IMR-90 (cell line): ENCODE results near the gene CKAP5. TPM values are rescaled to one million over a fixed set of nuclear protein-coding genes. Genes with fewer than 3 reads are reported as not detected.

Experiments used
- ATAC-seq: fragments of 200-7000 bp; cut with Tn5 transposase; 2 replicates; pipeline ENCODE4 v1.9.1; 2020; ENCODE audit warnings: low read depth, mild to moderate bottlenecking, moderate library complexity
- BruUV-seq: library from RNA; stranded (reverse); fragments of 400-500 nt; replicated peaks from 2 replicates; lab custom pipeline; 2021; lab: Mats Ljungman, UMichigan
- CTCF ChIA-PET: fragments of 300-600 bp; formaldehyde crosslinking; extraction: SDS; loops from one replicate; lab custom pipeline; 2021; ENCODE audit warnings: antibody characterized with exemption; lab: Yijun Ruan, JAX
- POLR2A ChIA-PET: fragments of 300-600 bp; sonication (Branson Sonifier 250); formaldehyde crosslinking; loops from one replicate; lab custom pipeline; 2022; ENCODE audit warnings: antibody characterized with exemption; ENCODE audit not compliant: unreplicated experiment; lab: Charles Lee
- DNase-seq: peaks from one replicate; pipeline ENCODE4 v3.0.0; 2013
- H2AFZ ChIP-seq: replicated peaks from 2 replicates; pipeline ENCODE3; 2013; ENCODE audit warnings: low read length, mild to moderate bottlenecking; ENCODE audit not compliant: poor library complexity
- H2AK5ac ChIP-seq: 2 replicates; pipeline ENCODE4 v1.6.1; 2013; ENCODE audit warnings: low read depth, low read length, inconsistent platforms
- H2AK9ac ChIP-seq: replicated peaks from 2 replicates; pipeline ENCODE3; 2013; ENCODE audit warnings: mild to moderate bottlenecking, low read depth, low read length, moderate library complexity; ENCODE audit not compliant: poor library complexity
- H2BK120ac ChIP-seq: 2 replicates; pipeline ENCODE4 v1.6.1; 2013; ENCODE audit warnings: low read depth, low read length, inconsistent platforms
- H2BK15ac ChIP-seq: 3 replicates; pipeline ENCODE4 v1.6.1; 2013; ENCODE audit warnings: low read depth, low read length, inconsistent platforms
- H2BK20ac ChIP-seq: 2 replicates; pipeline ENCODE4 v1.6.1; 2013; ENCODE audit warnings: low read depth, mild to moderate bottlenecking, inconsistent platforms, low read length, moderate library complexity
- H2BK5ac ChIP-seq: 2 replicates; pipeline ENCODE4 v1.6.1; 2013; ENCODE audit warnings: mild to moderate bottlenecking, low read depth, low read length, inconsistent platforms; ENCODE audit not compliant: poor library complexity, severe bottlenecking
- H3K14ac ChIP-seq: replicated peaks from 2 replicates; pipeline ENCODE4 v1.6.1; 2013; ENCODE audit warnings: low read depth, low read length, inconsistent platforms
- H3K18ac ChIP-seq: 2 replicates; pipeline ENCODE4 v1.6.1; 2013; ENCODE audit warnings: low read depth, low read length, control low read depth
- H3K23ac ChIP-seq: 2 replicates; pipeline ENCODE4 v1.6.1; 2013; ENCODE audit warnings: low read depth, low read length, inconsistent platforms
- H3K27ac ChIP-seq: 2 replicates; pipeline ENCODE4 v1.5.1; 2013; ENCODE audit warnings: mild to moderate bottlenecking, control low read depth, low read length; ENCODE audit not compliant: insufficient read depth
- H3K27me3 ChIP-seq: 2 replicates; pipeline ENCODE4 v1.6.1; 2013; ENCODE audit warnings: low read length; ENCODE audit not compliant: control insufficient read depth, insufficient read depth
- H3K36me3 ChIP-seq: 2 replicates; pipeline ENCODE4 v1.6.1; 2013; ENCODE audit warnings: low read length, mixed read lengths; ENCODE audit not compliant: control insufficient read depth, insufficient read depth
- H3K4ac ChIP-seq: 2 replicates; pipeline ENCODE4 v1.6.1; 2013; ENCODE audit warnings: low read depth, low read length, inconsistent platforms
- H3K4me1 ChIP-seq: 2 replicates; pipeline ENCODE4 v1.6.1; 2013; ENCODE audit warnings: low read length, mixed read lengths; ENCODE audit not compliant: control insufficient read depth, insufficient read depth
- H3K4me2 ChIP-seq: 2 replicates; pipeline ENCODE4 v1.6.1; 2013; ENCODE audit warnings: low read depth, mild to moderate bottlenecking, control low read depth, low read length, moderate library complexity
- H3K4me3 ChIP-seq: 2 replicates; pipeline ENCODE4 v1.5.1; 2013; ENCODE audit warnings: low read depth, mild to moderate bottlenecking, control low read depth, low read length, moderate library complexity; ENCODE audit not compliant: insufficient read depth
- H3K56ac ChIP-seq: 2 replicates; pipeline ENCODE4 v1.6.1; 2013; ENCODE audit warnings: low read length, inconsistent platforms; ENCODE audit not compliant: insufficient read depth; ENCODE audit errors: extremely low read depth
- H3K79me1 ChIP-seq, 2 experiments: 2 replicates each; pipeline ENCODE4 v1.6.1; 2013; ENCODE audit warnings: low read length in 2 of 2, inconsistent platforms in 1 of 2, low read depth in 1 of 2
- H3K9ac ChIP-seq: 2 replicates; pipeline ENCODE4 v1.6.1; 2013; ENCODE audit warnings: low read depth, low read length, control low read depth
- H3K9me1 ChIP-seq: 2 replicates; pipeline ENCODE4 v1.6.1; 2013; ENCODE audit warnings: low read length, inconsistent platforms; ENCODE audit not compliant: insufficient read depth
- H3K9me3 ChIP-seq: 2 replicates; pipeline ENCODE4 v1.6.1; 2013; ENCODE audit warnings: low read length; ENCODE audit not compliant: control insufficient read depth, insufficient read depth
- H4K20me1 ChIP-seq: 2 replicates; pipeline ENCODE4 v1.6.1; 2013; ENCODE audit warnings: low read length, inconsistent platforms; ENCODE audit not compliant: insufficient read depth
- H4K5ac ChIP-seq: 2 replicates; pipeline ENCODE4 v1.6.1; 2013; ENCODE audit warnings: mild to moderate bottlenecking, low read depth, low read length, control low read depth
- H4K8ac ChIP-seq, 2 experiments: 2 replicates each; pipeline ENCODE4 v1.6.1; 2013; ENCODE audit warnings: low read depth in 2 of 2, low read length in 2 of 2, control low read depth in 1 of 2, inconsistent platforms in 1 of 2
- H4K91ac ChIP-seq: 2 replicates; pipeline ENCODE4 v1.6.1; 2013; ENCODE audit warnings: low read depth, low read length, inconsistent platforms; ENCODE audit not compliant: insufficient read depth
- BHLHE40 ChIP-seq: fragments of 150-350 bp; IDR thresholded peaks from 2 replicates; pipeline ENCODE4 v1.6.1; 2016; ENCODE audit warnings: mild to moderate bottlenecking, low read depth, low read length
- CEBPB ChIP-seq: IDR thresholded peaks from 2 replicates; pipeline ENCODE4 v1.6.1; 2012; ENCODE audit warnings: low read depth, low read length, improper control_type of control experiment
- CHD1 ChIP-seq: IDR thresholded peaks from 2 replicates; pipeline ENCODE4 v1.6.1; 2012; ENCODE audit warnings: low read depth, low read length, improper control_type of control experiment
- CTCF ChIP-seq: conservative IDR thresholded peaks from 2 replicates; pipeline ENCODE4 v1.5.1; 2012; ENCODE audit warnings: mild to moderate bottlenecking, low read depth, low read length, improper control_type of control experiment
- ELK1 ChIP-seq: fragments of 150-350 bp; IDR thresholded peaks from 2 replicates; pipeline ENCODE4 v1.6.1; 2016; ENCODE audit warnings: low read depth, mild to moderate bottlenecking, low read length, moderate library complexity, borderline replicate concordance
- FOS ChIP-seq: fragments of 150-350 bp; IDR thresholded peaks from 2 replicates; pipeline ENCODE4 v1.6.1; 2016; ENCODE audit warnings: low read depth, low read length
- MAFK ChIP-seq: IDR thresholded peaks from 2 replicates; pipeline ENCODE4 v1.6.1; 2012; ENCODE audit warnings: low read depth, low read length, improper control_type of control experiment
- MAZ ChIP-seq: IDR thresholded peaks from 2 replicates; pipeline ENCODE4 v1.6.1; 2012; ENCODE audit warnings: low read depth, mild to moderate bottlenecking, low read length, improper control_type of control experiment, moderate library complexity, borderline replicate concordance
- MXI1 ChIP-seq: IDR thresholded peaks from 2 replicates; pipeline ENCODE4 v1.6.1; 2012; ENCODE audit warnings: low read depth, mild to moderate bottlenecking, low read length, moderate library complexity, borderline replicate concordance
- NFE2L2 ChIP-seq: fragments of 150-350 bp; IDR thresholded peaks from 2 replicates; pipeline ENCODE4 v1.6.1; 2016; ENCODE audit warnings: low read depth, mild to moderate bottlenecking, low read length
- POLR2A ChIP-seq: IDR thresholded peaks from 2 replicates; pipeline ENCODE4 v1.6.1; 2012; ENCODE audit warnings: mild to moderate bottlenecking, low read depth, low read length
- RAD21 ChIP-seq: IDR thresholded peaks from 2 replicates; pipeline ENCODE4 v1.6.1; 2012; ENCODE audit warnings: low read length, improper control_type of control experiment
- RCOR1 ChIP-seq: IDR thresholded peaks from 2 replicates; pipeline ENCODE4 v1.6.1; 2012; ENCODE audit warnings: mild to moderate bottlenecking, low read length, improper control_type of control experiment; ENCODE audit not compliant: insufficient replicate concordance
- RFX5 ChIP-seq: IDR thresholded peaks from 2 replicates; pipeline ENCODE4 v1.8.0; 2012; ENCODE audit warnings: low read depth, mild to moderate bottlenecking, low read length, moderate library complexity
- SMC3 ChIP-seq: fragments of 150-350 bp; IDR thresholded peaks from 2 replicates; pipeline ENCODE4 v1.6.1; 2016; ENCODE audit warnings: low read depth, mild to moderate bottlenecking, antibody characterized with exemption, low read length, moderate library complexity
- USF2 ChIP-seq: fragments of 150-350 bp; IDR thresholded peaks from 2 replicates; pipeline ENCODE4 v1.6.1; 2017; ENCODE audit warnings: mild to moderate bottlenecking, antibody characterized with exemption, low read length, low read depth
- WGBS, 2 experiments: methylation state at CpG; one replicate each; pipeline versions ENCODE4 v1.1.5 to v1.1.7; 2013; ENCODE audit warnings: missing lambda C conversion rate in 2 of 2; ENCODE audit not compliant: insufficient read length in 1 of 2; ENCODE audit errors: extremely low coverage in 2 of 2; 5-methylcytosine and 5-hydroxymethylcytosine counted together
- dilution Hi-C: fragments of 300-500 bp; cut with HindIII; formaldehyde crosslinking; loops from one replicate; pipeline ENCODE4 v1.14.3; 2018; ENCODE audit warnings: low sequenced_read_pairs; ENCODE audit not compliant: unreplicated experiment
- in situ Hi-C: fragments of 300-500 bp; cut with MboI; formaldehyde crosslinking; loops from 3 replicates; pipeline ENCODE4 v1.14.3; 2019; ENCODE audit warnings: low sequenced_read_pairs, inconsistent platforms, mixed read lengths
- intact Hi-C: fragments of 100-400 bp; cut with micrococcal nuclease; formaldehyde crosslinking; loops from 2 replicates; pipeline ENCODE4 v1.10.0; 2022
- polyA plus RNA-seq, 3 experiments: library from polyadenylated mRNA; depleted of rRNA; stranded (reverse); fragments of >200 nt; gene quantifications; 2 replicates each; pipeline ENCODE4 v1.2.3, GENCODE V29; 2012; ENCODE audit warnings: low replicate concordance in 1 of 3
- total RNA-seq: library from RNA; depleted of rRNA; stranded (reverse); fragments of >200 nt; gene quantifications from 2 replicates; pipeline ENCODE4 v1.2.3, GENCODE V29; 2012

The CKAP5 gene
- total and polyA plus RNA-seq, 2 of the 4 experiments (the other 2 are of a cell fraction): 59.5 to 79.2 TPM

GRCh38 chr11:46855863-46856262 is 9.8 kb upstream of the CKAP5 start:
- in situ Hi-C loops (no loop called here), intact Hi-C loops (no loop called here), dilution Hi-C loops (no loop called here)
- Histone ChIP-seq H3K4me3 (no peak overlapping the region), H3K4me2 (no peak overlapping the region), H2AFZ (no peak overlapping the region), H3K27me3 (no peaks in the 10 kb centered on the region), H3K9ac (no peak overlapping the region), H4K91ac (no peak overlapping the region), H3K14ac (no peak overlapping the region), H3K4me1 (no peaks in the 10 kb centered on the region), H2BK5ac (no peak overlapping the region), H2BK20ac (no peak overlapping the region), H3K56ac (no peak overlapping the region), H4K8ac (no peak overlapping the region), H3K4ac (no peak overlapping the region), H2AK9ac (no peak overlapping the region), H3K36me3 (peaks cover 2% of the 10 kb centered on the region; the same call in 1 of the 2 replicates), H4K5ac (no peak overlapping the region), H3K23ac (no peak overlapping the region), H3K79me1 (no peaks in the 10 kb centered on the region), H3K9me1 (no peaks in the 10 kb centered on the region; the same call in 1 of the 2 replicates), H2BK120ac (no peak overlapping the region), H3K27ac (no peak overlapping the region), H3K9me3 (no peaks in the 10 kb centered on the region), H2AK5ac (no peak overlapping the region), H2BK15ac (no peak overlapping the region), H4K20me1 (no peaks in the 10 kb centered on the region), H3K18ac (no peak overlapping the region)
- CTCF ChIA-PET: no interaction called here
- no TSS peak for BruUV-seq
- POLR2A ChIA-PET: no interaction called here
- no peak for DNase-seq
- no peak for ATAC-seq
- TF ChIP-seq BHLHE40 (no peak), MAFK (no peak), CEBPB (no peak), FOS (no peak), SMC3 (no peak), CTCF (no peak), CHD1 (no peak), RCOR1 (no peak), ELK1 (no peak), MXI1 (no peak), NFE2L2 (no peak), POLR2A (no peak), RFX5 (no peak), USF2 (no peak), RAD21 (no peak), MAZ (no peak)
- no CpG with 5 or more reads among the region's 2 CpGs for WGBS, 2 experiments
